ENCODE data around the gene CORO2B.
"Not testable (repeated sequence)": the region's sequence is repeated elsewhere in the genome, so short reads cannot be mapped to it uniquely, and the experiment has no call there.

Gene CORO2B

GRCh38 chr15:68647361-68647760, 68.6 kb downstream of the CORO2B start:
- H3K4me3 ChIP-seq (ENCODE audit: low read length); H3K9ac ChIP-seq (ENCODE audit: low read depth, low read length); H3K9me3 ChIP-seq (replicated peaks; ENCODE audit: low read length); H3K4me2 ChIP-seq (ENCODE audit: low read length); H3K27me3 ChIP-seq (ENCODE audit: control insufficient read depth, insufficient read depth, low read length); H3K36me3 ChIP-seq (ENCODE audit: insufficient read depth, low read length): not testable (repeated sequence)
- peaks cover 26% of the 10 kb centered on the region for H3K4me1 ChIP-seq (ENCODE audit: control insufficient read depth, insufficient read depth, low read length)

DNA sequence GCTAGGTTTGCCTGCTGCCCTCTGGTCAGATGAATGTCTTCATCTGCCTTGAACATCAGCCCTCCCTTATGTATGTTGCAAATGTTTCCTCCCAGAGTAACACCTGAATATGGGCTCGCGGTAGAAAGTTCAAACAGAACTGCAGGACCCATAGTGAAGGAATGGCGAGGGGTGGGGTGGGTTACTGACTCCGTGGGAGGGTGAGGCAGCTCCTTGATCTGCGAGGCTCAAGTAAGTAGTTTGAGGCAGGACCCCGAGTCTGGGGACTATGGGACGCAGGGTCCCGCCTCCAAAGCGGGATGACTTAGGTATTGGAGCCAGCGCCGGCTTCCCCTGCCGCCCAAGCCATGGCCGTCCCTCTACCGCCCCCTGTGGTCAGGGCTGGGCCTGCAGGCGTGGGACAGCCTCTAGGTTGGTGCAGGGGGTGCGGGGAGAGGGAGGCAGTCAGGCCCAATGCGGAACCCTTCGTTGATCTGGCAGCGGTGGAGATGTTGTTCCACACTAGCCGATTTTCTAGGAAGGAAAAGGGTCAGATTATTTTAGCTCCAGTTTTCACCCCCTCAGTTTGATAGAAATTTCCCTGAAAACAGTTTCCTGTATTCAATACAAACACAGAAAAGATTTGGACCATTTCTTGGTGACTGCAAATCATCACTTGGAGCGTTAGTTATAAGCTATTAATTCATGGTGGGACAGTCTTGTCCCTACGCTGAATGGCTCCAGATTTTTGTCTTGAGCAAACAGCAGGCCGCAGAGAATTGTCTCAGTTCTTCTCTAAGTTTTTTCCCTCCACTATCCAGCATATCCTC, 72.3 kb downstream of the CORO2B start:
- no peak overlapping the region for H3K4me2 ChIP-seq (ENCODE audit: low read length)
- no peaks in the 10 kb centered on the region for H3K27me3 ChIP-seq (ENCODE audit: control insufficient read depth, insufficient read depth, low read length)
- H3K4me3 ChIP-seq (ENCODE audit: low read length), result no peak overlapping the region
- H3K9me3 ChIP-seq (replicated peaks; ENCODE audit: low read length), result no peaks in the 10 kb centered on the region
- peaks cover 3% of the 10 kb centered on the region for H3K36me3 ChIP-seq (ENCODE audit: insufficient read depth, low read length)
- H3K4me1 ChIP-seq (ENCODE audit: control insufficient read depth, insufficient read depth, low read length), result peaks cover 10% of the 10 kb centered on the region
- no peak overlapping the region for H3K9ac ChIP-seq (ENCODE audit: low read depth, low read length)

GRCh38 chr15:68651916-68652525, 73.2 kb downstream of the CORO2B start:
- H3K4me3 ChIP-seq (ENCODE audit: low read length), result no peak overlapping the region

DNA sequence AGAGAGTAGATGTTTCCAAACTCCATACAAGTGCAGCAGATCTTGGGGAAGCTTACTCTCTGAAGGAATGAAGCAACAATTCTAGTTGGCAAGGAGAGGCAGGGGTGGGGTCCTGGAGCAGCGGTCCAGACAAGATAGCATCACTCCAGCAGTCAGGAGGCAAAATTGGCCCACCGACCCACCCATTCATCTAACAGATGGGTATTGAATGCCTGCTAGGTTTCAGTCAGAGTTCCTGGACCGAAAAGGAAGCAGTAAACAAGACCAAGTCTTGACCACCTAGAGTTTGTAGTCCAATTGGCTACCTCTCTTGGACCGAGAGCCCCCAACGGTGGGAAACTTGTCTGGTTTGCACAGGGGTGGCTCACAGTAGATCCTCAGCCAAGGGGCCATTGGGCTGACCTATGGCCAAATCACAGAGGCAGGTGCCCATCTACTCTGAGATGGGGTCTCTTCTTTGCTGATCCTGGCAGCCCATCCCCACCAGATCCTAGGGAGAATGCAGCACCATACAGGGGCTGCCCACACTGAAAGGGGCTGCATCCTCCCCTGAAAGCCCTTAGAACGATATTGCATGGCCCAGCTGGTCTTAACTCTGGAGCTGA, 74.3 kb downstream of the CORO2B start:
- Histone ChIP-seq H3K4me1 (ENCODE audit: control insufficient read depth, insufficient read depth, low read length) (peaks cover 10% of the 10 kb centered on the region), H3K9me3 (replicated peaks; ENCODE audit: low read length) (no peaks in the 10 kb centered on the region), H3K4me2 (ENCODE audit: low read length) (no peak overlapping the region), H3K4me3 (ENCODE audit: low read length) (no peak overlapping the region), H3K36me3 (ENCODE audit: insufficient read depth, low read length) (no peaks in the 10 kb centered on the region), H3K27me3 (ENCODE audit: control insufficient read depth, insufficient read depth, low read length) (no peaks in the 10 kb centered on the region), H3K9ac (ENCODE audit: low read depth, low read length) (no peak overlapping the region)

More at GRCh38 chr15:68651916-68652525, 73.2 kb downstream of the CORO2B start:
- Histone ChIP-seq H3K27me3 (ENCODE audit: control insufficient read depth, insufficient read depth, low read length) (no peaks in the 10 kb centered on the region), H3K4me1 (ENCODE audit: control insufficient read depth, insufficient read depth, low read length) (peaks cover 10% of the 10 kb centered on the region), H3K9ac (ENCODE audit: low read depth, low read length) (no peak overlapping the region), H3K4me2 (ENCODE audit: low read length) (peak overlapping the region; percentile 44), H3K9me3 (replicated peaks; ENCODE audit: low read length) (no peaks in the 10 kb centered on the region), H3K36me3 (ENCODE audit: insufficient read depth, low read length) (no peaks in the 10 kb centered on the region)

DNA sequence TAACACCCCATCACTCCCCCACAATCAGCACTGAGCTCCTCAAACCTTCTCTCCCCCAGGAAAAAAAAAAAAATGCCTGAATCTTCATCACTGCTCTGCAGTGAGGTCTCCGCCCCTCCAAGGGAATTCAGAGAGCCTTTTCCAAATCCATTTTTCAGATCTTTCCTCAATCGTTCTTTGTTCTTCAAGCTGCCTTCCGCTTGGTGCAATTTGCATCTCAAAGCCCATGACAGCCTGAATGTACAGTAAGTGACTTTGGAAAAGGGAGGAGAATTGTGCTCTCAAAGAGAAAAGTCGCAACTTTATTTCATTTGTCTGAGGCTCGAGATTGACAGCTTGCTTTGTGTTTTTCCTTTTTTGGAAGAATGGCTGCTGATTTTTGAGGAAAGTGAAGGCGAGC, 75.0 kb downstream of the CORO2B start:
- Histone ChIP-seq H3K27me3 (ENCODE audit: control insufficient read depth, insufficient read depth, low read length) (no peaks in the 10 kb centered on the region), H3K4me2 (ENCODE audit: low read length) (no peak overlapping the region), H3K9ac (ENCODE audit: low read depth, low read length) (no peak overlapping the region), H3K9me3 (replicated peaks; ENCODE audit: low read length) (no peaks in the 10 kb centered on the region), H3K36me3 (ENCODE audit: insufficient read depth, low read length) (no peaks in the 10 kb centered on the region), H3K4me3 (ENCODE audit: low read length) (no peak overlapping the region), H3K4me1 (ENCODE audit: control insufficient read depth, insufficient read depth, low read length) (peaks cover 10% of the 10 kb centered on the region)

DNA sequence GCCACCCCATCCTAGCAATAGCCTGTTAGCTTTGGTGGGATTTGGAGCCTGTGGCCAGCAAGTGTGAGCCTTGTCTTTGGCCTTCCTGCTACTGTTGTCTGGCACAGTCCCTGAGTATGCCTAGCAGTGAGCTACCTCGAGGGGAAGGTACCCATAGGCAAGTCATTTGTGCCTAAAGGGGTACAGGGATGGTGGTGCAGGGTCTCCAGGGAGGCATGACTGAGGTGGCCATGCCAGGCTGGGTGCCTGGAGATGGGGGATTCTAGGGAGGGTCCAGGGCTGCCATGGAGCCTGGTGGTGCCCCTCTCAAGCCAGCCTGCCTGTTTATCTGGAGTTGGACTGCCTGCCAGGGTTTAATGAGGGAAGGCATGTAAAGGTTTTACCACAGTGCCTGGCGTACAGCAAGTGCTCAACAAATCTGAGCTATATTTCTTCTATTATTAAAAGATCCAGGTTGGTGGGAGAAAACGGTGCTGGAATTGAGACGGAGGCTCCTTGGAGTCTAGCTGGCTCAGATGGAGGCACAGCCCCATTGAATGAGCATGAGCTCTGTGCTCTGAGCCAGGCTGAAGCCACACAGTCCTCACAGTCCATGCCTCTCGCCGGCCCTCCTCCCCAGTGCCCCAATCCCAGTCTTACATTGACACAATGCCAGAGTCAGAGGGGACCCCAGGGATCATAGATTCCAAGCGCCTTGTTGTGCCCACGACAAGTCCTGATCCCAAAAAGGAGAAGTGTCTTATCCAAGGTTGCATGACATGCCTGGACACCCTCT, 76.2 kb downstream of the CORO2B start:
- Histone ChIP-seq H3K4me3 (ENCODE audit: low read length) (no peak overlapping the region), H3K4me2 (ENCODE audit: low read length) (no peak overlapping the region), H3K9me3 (replicated peaks; ENCODE audit: low read length) (no peaks in the 10 kb centered on the region), H3K9ac (ENCODE audit: low read depth, low read length) (no peak overlapping the region), H3K36me3 (ENCODE audit: insufficient read depth, low read length) (no peaks in the 10 kb centered on the region), H3K27me3 (ENCODE audit: control insufficient read depth, insufficient read depth, low read length) (no peaks in the 10 kb centered on the region), H3K4me1 (ENCODE audit: control insufficient read depth, insufficient read depth, low read length) (peaks cover 10% of the 10 kb centered on the region)

- Histone ChIP-seq H3K36me3 (ENCODE audit: insufficient read depth, low read length) (no peaks in the 10 kb centered on the region), H3K9ac (ENCODE audit: low read depth, low read length) (no peak overlapping the region), H3K4me1 (ENCODE audit: control insufficient read depth, insufficient read depth, low read length) (peaks cover 10% of the 10 kb centered on the region), H3K27me3 (ENCODE audit: control insufficient read depth, insufficient read depth, low read length) (no peaks in the 10 kb centered on the region), H3K4me2 (ENCODE audit: low read length) (no peak overlapping the region), H3K9me3 (replicated peaks; ENCODE audit: low read length) (no peaks in the 10 kb centered on the region), H3K4me3 (ENCODE audit: low read length) (no peak overlapping the region)
These were observed 77.1 kb downstream of the CORO2B start for GRCh38 chr15:68655686-68656437.

DNA sequence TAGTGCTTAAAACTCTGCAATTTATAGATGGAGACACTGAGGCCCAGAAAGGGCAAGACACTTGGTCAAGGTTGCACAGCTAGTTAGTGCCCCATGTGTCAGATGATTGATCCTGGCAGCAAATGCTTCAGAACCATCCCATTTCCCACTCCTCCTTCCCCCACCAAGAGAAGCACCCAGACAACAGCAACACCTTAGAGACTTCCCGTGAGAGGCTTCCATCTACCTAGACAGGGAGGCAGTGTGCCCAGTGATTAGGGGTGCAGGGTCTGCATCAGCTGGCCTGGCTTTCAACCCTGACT, 77.6 kb downstream of the CORO2B start:
- no peaks in the 10 kb centered on the region for H3K9me3 ChIP-seq (replicated peaks; ENCODE audit: low read length)
- H3K27me3 ChIP-seq (ENCODE audit: control insufficient read depth, insufficient read depth, low read length), result no peaks in the 10 kb centered on the region
- peaks cover 10% of the 10 kb centered on the region for H3K4me1 ChIP-seq (ENCODE audit: control insufficient read depth, insufficient read depth, low read length)

GRCh38 chr15:68658151-68658550, 79.4 kb downstream of the CORO2B start:
- peaks cover 4% of the 10 kb centered on the region for H3K4me1 ChIP-seq (ENCODE audit: control insufficient read depth, insufficient read depth, low read length)
- H3K4me3 ChIP-seq (ENCODE audit: low read length), result no peak overlapping the region
- no peaks in the 10 kb centered on the region for H3K36me3 ChIP-seq (ENCODE audit: insufficient read depth, low read length)
- no peaks in the 10 kb centered on the region for H3K9me3 ChIP-seq (replicated peaks; ENCODE audit: low read length)
- H3K27me3 ChIP-seq (ENCODE audit: control insufficient read depth, insufficient read depth, low read length), result no peaks in the 10 kb centered on the region
- no peak overlapping the region for H3K9ac ChIP-seq (ENCODE audit: low read depth, low read length)
- H3K4me2 ChIP-seq (ENCODE audit: low read length), result no peak overlapping the region

More for the DNA sequence above, 77.6 kb downstream of the CORO2B start:
- H3K36me3 ChIP-seq (ENCODE audit: insufficient read depth, low read length), result no peaks in the 10 kb centered on the region
- H3K9ac ChIP-seq (ENCODE audit: low read depth, low read length), result no peak overlapping the region
- H3K4me2 ChIP-seq (ENCODE audit: low read length), result no peak overlapping the region
- H3K4me3 ChIP-seq (ENCODE audit: low read length), result no peak overlapping the region

DNA sequence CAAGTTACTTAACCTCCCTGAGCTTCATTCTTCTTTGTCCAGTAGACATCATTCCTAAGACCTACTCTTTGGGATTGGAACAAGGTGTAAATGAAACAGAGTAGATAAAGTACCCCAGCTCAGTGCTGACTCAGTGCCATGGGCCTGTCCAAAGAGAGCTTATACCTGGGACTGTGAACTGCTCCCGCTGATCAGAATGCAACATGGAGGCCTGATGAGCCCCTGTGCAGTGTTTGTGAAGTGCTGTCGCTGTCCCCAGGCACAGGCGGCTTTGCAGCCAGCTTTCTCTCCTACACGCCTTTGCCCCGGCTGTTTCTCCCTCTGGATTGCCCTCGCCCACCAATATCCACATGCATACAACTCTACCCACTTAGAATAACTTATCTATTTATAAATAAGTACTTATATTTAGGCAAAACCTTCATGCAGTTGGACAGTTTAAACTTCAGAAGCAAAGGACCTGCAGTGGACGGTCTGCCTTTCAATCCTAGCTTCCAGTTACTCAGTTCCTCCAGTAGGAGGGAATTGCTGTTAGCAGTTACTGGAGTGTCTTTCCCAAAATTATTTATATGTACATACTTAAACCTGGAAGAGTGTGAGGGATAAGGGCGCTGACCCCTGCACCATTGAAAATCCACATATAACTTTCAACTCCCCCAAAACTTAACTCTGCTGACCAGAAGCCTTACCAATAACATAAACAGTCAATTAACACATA, 80.0 kb downstream of the CORO2B start:
- no peak overlapping the region for H3K4me2 ChIP-seq (ENCODE audit: low read length)
- no peaks in the 10 kb centered on the region for H3K9me3 ChIP-seq (replicated peaks; ENCODE audit: low read length)
- H3K4me1 ChIP-seq (ENCODE audit: control insufficient read depth, insufficient read depth, low read length), result peaks cover 4% of the 10 kb centered on the region
- H3K9ac ChIP-seq (ENCODE audit: low read depth, low read length), result no peak overlapping the region
- no peak overlapping the region for H3K4me3 ChIP-seq (ENCODE audit: low read length)
- no peaks in the 10 kb centered on the region for H3K36me3 ChIP-seq (ENCODE audit: insufficient read depth, low read length)
- H3K27me3 ChIP-seq (ENCODE audit: control insufficient read depth, insufficient read depth, low read length), result no peaks in the 10 kb centered on the region
